ENCODE measurements around the gene C19orf25.
A peak's percentile ranks its signal among the peaks of the same experiment; 100 is the strongest.

C19orf25 gene

DNA sequence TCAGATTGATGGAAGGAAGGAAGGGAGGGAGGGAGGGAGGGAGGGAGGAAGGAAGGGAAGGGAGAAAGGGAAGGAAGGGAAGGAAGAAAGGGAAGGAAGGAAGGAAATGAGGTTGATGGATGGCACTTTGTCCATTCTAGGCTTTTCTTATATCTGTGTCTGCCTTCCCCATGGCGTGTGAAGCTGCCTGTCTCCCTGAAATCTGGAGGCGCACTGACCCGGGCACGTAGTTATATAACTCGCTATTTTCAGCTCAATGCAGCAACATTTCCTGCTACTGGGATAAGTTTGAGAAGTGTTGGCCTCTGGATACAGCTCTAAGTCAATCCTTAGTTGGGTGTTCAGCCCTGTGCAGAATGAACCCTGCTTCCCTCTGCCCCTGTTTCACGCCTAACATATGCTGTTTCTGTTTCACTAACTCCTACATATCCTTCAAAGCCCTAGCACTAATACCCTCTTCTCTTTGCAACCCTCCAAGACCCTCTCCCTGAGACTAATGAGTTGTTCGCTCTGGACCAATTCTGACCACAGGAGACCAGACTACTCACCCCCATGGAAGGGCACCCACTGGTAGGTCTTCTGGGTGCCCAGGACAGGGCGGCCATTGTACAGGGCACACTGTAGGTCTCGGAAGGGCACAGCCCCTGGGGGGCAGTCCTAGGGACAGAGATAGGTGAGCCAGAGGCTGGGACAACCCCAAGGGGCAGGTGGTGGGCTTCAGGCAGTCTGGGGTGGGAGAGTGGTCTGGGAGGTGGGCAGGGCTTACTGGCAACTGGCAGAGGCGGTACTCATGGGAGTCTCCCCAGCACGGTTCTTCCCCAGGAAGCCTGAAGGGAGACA, 30.8 kb upstream of the C19orf25 start:
- no peak overlapping the region for H3K4me3 ChIP-seq
- H3K9ac ChIP-seq (ENCODE audit: insufficient read length): no peak overlapping the region
- no peaks in the 10 kb centered on the region for H3K9me3 ChIP-seq (ENCODE audit: low read depth, low read length)
- H3K36me3 ChIP-seq (ENCODE audit: insufficient read depth, low read length): no peaks in the 10 kb centered on the region
- no peak overlapping the region for H3K27ac ChIP-seq
- TF ChIP-seq FOXP2 (optimal IDR thresholded peaks at IDR 0.05; ENCODE audit: control extremely low read depth, extremely low read length, insufficient read depth): no peak
- TF ChIP-seq POLR2AphosphoS5 (IDR thresholded peaks at IDR 0.05; ENCODE audit: borderline replicate concordance, low read depth, low read length): no peak
- TF ChIP-seq EZH2 (IDR thresholded peaks at IDR 0.05): no peak
- no peak for DNase-seq (ENCODE audit: low read depth, low spot score)

DNA sequence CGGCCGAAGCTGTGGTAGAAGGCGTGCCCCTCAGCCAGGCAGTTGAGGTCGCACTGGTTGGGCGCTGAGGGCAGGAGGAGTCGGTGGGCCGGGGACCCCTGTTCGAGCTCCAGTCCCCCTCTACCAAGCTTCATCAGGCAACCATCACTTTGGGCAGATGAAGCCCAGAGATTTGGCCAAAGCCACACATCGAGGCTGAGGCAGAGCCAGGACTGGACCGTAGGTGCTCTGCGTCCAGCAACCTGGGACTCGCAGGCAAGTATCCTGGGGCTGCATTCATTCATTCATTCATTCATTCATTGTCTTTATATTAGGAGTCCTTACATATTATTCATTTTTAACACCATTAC, 29.5 kb upstream of the C19orf25 start:
- Histone ChIP-seq H3K36me3 (ENCODE audit: insufficient read depth, low read length) (no peaks in the 10 kb centered on the region), H3K9ac (ENCODE audit: insufficient read length) (no peak overlapping the region), H3K4me3 (peak overlapping the region; percentile 79), H3K9me3 (ENCODE audit: low read depth, low read length) (no peaks in the 10 kb centered on the region), H3K27ac (no peak overlapping the region)
- no peak for DNase-seq (ENCODE audit: low read depth, low spot score)
- no peak for TF ChIP-seq EZH2 (IDR thresholded peaks at IDR 0.05)
- TF ChIP-seq FOXP2 (optimal IDR thresholded peaks at IDR 0.05; ENCODE audit: control extremely low read depth, extremely low read length, insufficient read depth): no peak
- TF ChIP-seq POLR2AphosphoS5 (IDR thresholded peaks at IDR 0.05; ENCODE audit: borderline replicate concordance, low read depth, low read length): no peak

GRCh38 chr19:1507763-1508506, 28.9 kb upstream of the C19orf25 start:
- peak; percentile 58 for TF ChIP-seq FOXP2 (optimal IDR thresholded peaks at IDR 0.05; ENCODE audit: control extremely low read depth, extremely low read length, insufficient read depth)
- TF ChIP-seq EZH2 (IDR thresholded peaks at IDR 0.05): no peak
- TF ChIP-seq POLR2AphosphoS5 (IDR thresholded peaks at IDR 0.05; ENCODE audit: borderline replicate concordance, low read depth, low read length): peak; percentile 58; the same call in 1 of the 2 replicates
- peak overlapping the region; percentile 91 for H3K27ac ChIP-seq
- peak overlapping the region; percentile 64 for H3K9ac ChIP-seq (ENCODE audit: insufficient read length)
- H3K4me3 ChIP-seq: peak overlapping the region; percentile 79
- DNase-seq (ENCODE audit: low read depth, low spot score): peak; percentile 89
- no peaks in the 10 kb centered on the region for H3K9me3 ChIP-seq (ENCODE audit: low read depth, low read length)
- H3K36me3 ChIP-seq (ENCODE audit: insufficient read depth, low read length): no peaks in the 10 kb centered on the region

GRCh38 chr19:1507192-1507660, 28.2 kb upstream of the C19orf25 start:
- no peaks in the 10 kb centered on the region for H3K9me3 ChIP-seq (ENCODE audit: low read depth, low read length)
- peak overlapping the region; percentile 41; the same call in 1 of the 2 replicates for H3K4me3 ChIP-seq
- no peak overlapping the region for H3K9ac ChIP-seq (ENCODE audit: insufficient read length)
- no peaks in the 10 kb centered on the region for H3K36me3 ChIP-seq (ENCODE audit: insufficient read depth, low read length)
- no peak for TF ChIP-seq EZH2 (IDR thresholded peaks at IDR 0.05)
- TF ChIP-seq FOXP2 (optimal IDR thresholded peaks at IDR 0.05; ENCODE audit: control extremely low read depth, extremely low read length, insufficient read depth): no peak
- TF ChIP-seq POLR2AphosphoS5 (IDR thresholded peaks at IDR 0.05; ENCODE audit: borderline replicate concordance, low read depth, low read length): no peak
- no peak for DNase-seq (ENCODE audit: low read depth, low spot score)
- H3K27ac ChIP-seq: peak overlapping the region; percentile 78

- no peak for DNase-seq (ENCODE audit: low read depth, low spot score)
- Histone ChIP-seq H3K4me3 (no peak overlapping the region), H3K9ac (ENCODE audit: insufficient read length) (no peak overlapping the region), H3K9me3 (ENCODE audit: low read depth, low read length) (no peaks in the 10 kb centered on the region), H3K36me3 (ENCODE audit: insufficient read depth, low read length) (no peaks in the 10 kb centered on the region), H3K27ac (no peak overlapping the region)
- no peak for TF ChIP-seq FOXP2 (optimal IDR thresholded peaks at IDR 0.05; ENCODE audit: control extremely low read depth, extremely low read length, insufficient read depth)
Measured at GRCh38 chr19:1505991-1506881, 27.2 kb upstream of the C19orf25 start.

DNA sequence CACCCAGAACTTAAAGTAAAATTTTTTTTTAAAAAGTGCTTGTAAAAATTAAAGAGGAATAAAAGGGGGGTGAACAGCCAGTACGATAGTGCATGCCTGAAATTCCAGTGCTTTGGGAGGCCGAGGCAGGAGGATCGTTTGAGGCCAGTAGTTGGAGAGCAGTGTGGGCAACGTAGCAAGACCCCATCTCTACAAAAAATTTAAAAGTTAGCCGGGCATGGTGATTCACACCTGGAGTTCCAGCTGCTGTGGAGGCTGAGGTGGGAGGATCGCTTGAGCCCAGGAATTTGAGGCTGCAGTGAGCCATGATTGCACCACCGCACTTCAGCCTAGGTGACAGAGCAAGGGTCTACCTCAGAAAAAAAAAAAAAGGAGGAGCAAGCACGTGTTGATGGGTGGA, 26.0 kb upstream of the C19orf25 start:
- TF ChIP-seq FOXP2 (optimal IDR thresholded peaks at IDR 0.05; ENCODE audit: control extremely low read depth, extremely low read length, insufficient read depth) (no peak), EZH2 (IDR thresholded peaks at IDR 0.05) (no peak), POLR2AphosphoS5 (IDR thresholded peaks at IDR 0.05; ENCODE audit: borderline replicate concordance, low read depth, low read length) (no peak)

DNA sequence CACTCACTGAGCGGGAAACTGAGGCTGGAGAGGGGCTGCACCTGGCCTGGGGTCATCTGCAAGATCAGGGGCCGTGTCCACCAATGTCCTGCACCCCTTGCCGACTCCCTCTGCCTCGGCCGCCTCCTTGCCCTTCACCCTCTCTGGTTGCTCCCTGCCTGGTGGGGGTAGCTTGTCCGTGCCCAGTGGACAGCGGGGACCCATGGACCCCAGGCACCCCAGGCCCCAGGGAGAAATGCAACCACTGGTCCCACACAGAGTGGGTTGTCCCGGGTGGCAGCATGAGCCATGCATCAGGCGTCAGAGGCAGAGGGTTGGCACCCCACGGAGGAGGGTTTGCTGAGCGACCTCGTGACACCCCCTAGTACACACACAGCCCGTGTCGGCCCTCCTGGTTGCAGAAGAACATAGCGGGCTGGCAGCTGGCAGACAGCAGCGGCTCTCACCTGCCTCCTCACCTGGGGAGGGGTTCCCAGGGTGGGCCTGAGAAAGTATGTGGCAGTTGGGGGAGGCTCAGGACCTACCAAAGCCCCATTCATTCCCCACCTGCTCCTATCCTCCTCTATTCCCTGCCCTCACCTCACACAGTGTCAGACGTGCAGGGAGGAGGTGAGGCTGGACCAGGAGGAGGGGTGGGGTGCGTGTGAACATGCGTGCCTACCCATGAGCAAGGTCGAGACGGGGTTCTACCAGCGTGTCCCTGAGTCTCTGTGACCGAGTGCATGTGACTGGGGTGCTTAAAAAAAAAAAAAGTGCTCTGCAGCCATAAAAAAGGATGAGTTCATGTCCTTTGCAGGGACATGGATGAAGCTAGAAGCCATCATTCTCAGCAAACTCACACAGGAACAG, 25.1 kb upstream of the C19orf25 start:
- Histone ChIP-seq H3K27ac (no peak overlapping the region), H3K36me3 (ENCODE audit: insufficient read depth, low read length) (no peaks in the 10 kb centered on the region), H3K9me3 (ENCODE audit: low read depth, low read length) (no peaks in the 10 kb centered on the region), H3K4me3 (peak overlapping the region; percentile 52; the same call in 1 of the 2 replicates), H3K9ac (ENCODE audit: insufficient read length) (no peak overlapping the region)
- TF ChIP-seq FOXP2 (optimal IDR thresholded peaks at IDR 0.05; ENCODE audit: control extremely low read depth, extremely low read length, insufficient read depth) (no peak), EZH2 (IDR thresholded peaks at IDR 0.05) (no peak), POLR2AphosphoS5 (IDR thresholded peaks at IDR 0.05; ENCODE audit: borderline replicate concordance, low read depth, low read length) (no peak)
- DNase-seq (ENCODE audit: low read depth, low spot score): no peak

More for the DNA sequence above, 26.0 kb upstream of the C19orf25 start:
- no peak overlapping the region for H3K27ac ChIP-seq
- H3K9me3 ChIP-seq (ENCODE audit: low read depth, low read length): no peaks in the 10 kb centered on the region
- H3K9ac ChIP-seq (ENCODE audit: insufficient read length): no peak overlapping the region
- H3K4me3 ChIP-seq: no peak overlapping the region
- H3K36me3 ChIP-seq (ENCODE audit: insufficient read depth, low read length): no peaks in the 10 kb centered on the region
- no peak for DNase-seq (ENCODE audit: low read depth, low spot score)

Measured in SK-N-MC (cell line).